HG02852 (cell line): ENCODE data around the gene NCKIPSD.

Experiments used
- ATAC-seq: cut with Tn5 transposase; IDR thresholded peaks from one replicate; pipeline ENCODE4 v1.9.1; 2021; ENCODE audit warnings: mild to moderate bottlenecking, moderate library complexity; ENCODE audit not compliant: unreplicated experiment

Gene NCKIPSD

GRCh38 chr3:48679411-48680391 lies 6.0 kb downstream of the NCKIPSD start:
- no peak for ATAC-seq

- ATAC-seq = no peak
Measured at GRCh38 chr3:48678566-48679380, 6.9 kb downstream of the NCKIPSD start.

- ATAC-seq = no peak
Measured at GRCh38 chr3:48678056-48678455, 7.7 kb downstream of the NCKIPSD start.

GRCh38 chr3:48674505-48674904 lies 11.2 kb downstream of the NCKIPSD start:
- no peak for ATAC-seq

GRCh38 chr3:48672522-48672921 lies 13.2 kb downstream of the NCKIPSD start:
- ATAC-seq = no peak

GRCh38 chr3:48664929-48665328 lies 20.8 kb downstream of the NCKIPSD start:
- no peak for ATAC-seq

- ATAC-seq = no peak
Measured at GRCh38 chr3:48664313-48664644, 21.4 kb downstream of the NCKIPSD start.

GRCh38 chr3:48663489-48664312 lies 22.0 kb downstream of the NCKIPSD start:
- ATAC-seq = peak; percentile 93

- no peak for ATAC-seq
Measured at GRCh38 chr3:48662753-48663488, 22.8 kb downstream of the NCKIPSD start, which contains the start of gene CELSR3. CELSR3 (minus strand) TSS chr3:48662886; CDS start chr3:48662634, 252 bp downstream.

GRCh38 chr3:48662145-48662752 lies 23.5 kb downstream of the NCKIPSD start:
- no peak for ATAC-seq

- ATAC-seq = no peak
Measured at GRCh38 chr3:48661501-48662144, 24.1 kb downstream of the NCKIPSD start.

GRCh38 chr3:48660800-48661400 lies 24.8 kb downstream of the NCKIPSD start:
- no peak for ATAC-seq

- no peak for ATAC-seq
Measured at GRCh38 chr3:48656841-48657281, 28.9 kb downstream of the NCKIPSD start.

GRCh38 chr3:48656061-48656840 lies 29.5 kb downstream of the NCKIPSD start:
- ATAC-seq = peak; percentile 62

- no peak for ATAC-seq
Measured at GRCh38 chr3:48655606-48656005, 30.1 kb downstream of the NCKIPSD start.

GRCh38 chr3:48655063-48655462 lies 30.7 kb downstream of the NCKIPSD start:
- ATAC-seq = no peak

- no peak for ATAC-seq
Measured at GRCh38 chr3:48652923-48653715, 32.6 kb downstream of the NCKIPSD start.
